ENCODE results near the gene MAPK6.
"Not testable (repeated sequence)": the region's sequence is repeated elsewhere in the genome, so short reads cannot be mapped to it uniquely, and the experiment has no call there.

MAPK6 gene

GRCh38 chr15:52018693-52019393, at the start of gene MAPK6:
Gene MAPK6, plus strand, starts transcription at chr15:52019219. Its CDS starts 27,242 bp downstream, at chr15:52046461.
- DNase-seq (ENCODE audit: low read depth) = peak; percentile 91

GRCh38 chr15:51969728-51970127, 49.3 kb upstream of the MAPK6 start:
- DNase-seq (ENCODE audit: low read depth) = no peak

GRCh38 chr15:51970132-51970817, 48.7 kb upstream of the MAPK6 start:
- no peak for DNase-seq (ENCODE audit: low read depth)

- no peak for DNase-seq (ENCODE audit: low read depth)
Measured at GRCh38 chr15:51971032-51971374, 48.0 kb upstream of the MAPK6 start.

DNA sequence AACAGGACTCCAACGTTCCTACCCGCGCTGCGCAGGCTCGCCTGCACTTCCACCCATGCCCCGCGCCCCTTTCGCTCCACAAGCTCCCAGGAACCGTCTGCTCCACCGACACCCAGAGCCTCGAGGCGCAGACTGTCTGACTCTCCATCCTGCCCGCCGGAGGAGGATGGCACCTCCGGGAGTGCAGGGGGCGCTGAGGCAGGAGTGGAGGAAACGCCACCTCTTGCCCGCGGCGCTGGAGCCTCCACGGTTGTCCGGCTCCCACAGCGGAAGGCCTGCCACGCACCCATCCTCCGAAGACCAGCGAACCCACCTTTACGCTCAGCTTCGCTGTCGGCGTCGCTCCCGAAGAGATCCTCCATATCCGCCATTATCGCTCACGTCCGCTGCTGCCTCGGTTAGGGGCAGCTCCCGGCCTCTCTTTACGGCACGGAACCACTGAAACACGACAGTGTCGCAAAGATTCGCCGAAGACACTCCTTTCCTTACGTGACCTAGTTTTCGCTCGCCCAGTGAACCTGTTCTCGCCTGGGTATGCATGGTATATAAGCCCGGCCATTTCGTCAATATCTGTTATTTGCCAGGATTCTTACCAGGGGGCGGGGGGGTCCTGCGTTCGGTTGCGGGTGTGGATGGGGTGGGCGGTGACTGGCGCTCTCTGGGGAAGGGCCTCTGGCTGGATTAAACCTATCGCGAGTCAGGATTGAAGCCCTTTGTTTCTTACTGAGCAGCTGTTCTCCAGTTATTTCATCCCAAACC, 47.5 kb upstream of the MAPK6 start, which contains the start of gene LEO1:
TSS of gene LEO1 (minus strand) at position 404 of the 759 bp plus-strand sequence. CDS start at position 371, 33 bp downstream.
- DNase-seq (ENCODE audit: low read depth) = peak; percentile 77

- no peak for DNase-seq (ENCODE audit: low read depth)
Measured at GRCh38 chr15:51973220-51973619, 45.8 kb upstream of the MAPK6 start.

DNA sequence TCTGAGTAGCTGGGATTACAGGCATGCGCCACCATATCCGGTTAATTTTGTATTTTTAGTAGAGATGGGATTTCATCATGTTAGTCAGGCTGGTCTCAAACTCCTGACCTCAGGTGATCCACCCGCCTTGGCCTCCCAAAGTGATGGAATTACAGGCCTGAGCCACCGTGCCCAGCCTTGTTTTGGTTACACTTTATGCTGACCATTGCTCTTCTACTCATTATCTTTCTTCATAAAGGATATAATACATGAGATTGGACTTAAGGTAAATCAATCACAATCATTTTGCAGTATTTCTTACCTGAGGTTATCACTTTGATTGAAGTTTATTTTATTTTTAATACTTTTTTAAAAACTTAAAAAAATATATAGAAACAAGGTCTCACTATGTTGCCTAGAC, 45.2 kb upstream of the MAPK6 start:
- no peak for DNase-seq (ENCODE audit: low read depth)

GRCh38 chr15:51982013-51982769, 36.8 kb upstream of the MAPK6 start:
- DNase-seq (ENCODE audit: low read depth) = peak; percentile 24

- DNase-seq (ENCODE audit: low read depth) = no peak
Measured at GRCh38 chr15:51982770-51983103, 36.3 kb upstream of the MAPK6 start.

- DNase-seq (ENCODE audit: low read depth) = no peak
Measured at GRCh38 chr15:51991141-51991540, 27.9 kb upstream of the MAPK6 start.

DNA sequence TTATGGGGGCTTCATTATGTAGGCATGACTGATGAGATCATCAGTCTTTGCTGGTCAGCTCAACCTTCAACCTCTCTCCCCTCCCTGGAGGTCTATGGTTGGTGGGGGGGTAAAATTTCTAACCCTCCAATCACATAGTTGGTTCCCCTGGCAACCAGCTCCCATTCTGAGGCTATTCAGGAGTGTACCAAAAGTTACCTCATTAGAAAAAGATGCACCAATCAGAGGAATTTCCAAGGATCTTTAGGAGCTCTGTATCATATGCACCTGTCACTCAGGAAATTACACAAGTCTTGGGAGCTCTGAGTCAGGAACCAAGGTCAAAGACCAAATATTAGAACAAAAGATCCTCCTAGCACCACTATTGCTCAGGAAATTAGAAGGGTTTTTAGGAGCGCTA, 26.1 kb upstream of the MAPK6 start:
- no peak for DNase-seq (ENCODE audit: low read depth)

- DNase-seq (ENCODE audit: low read depth) = no peak
Measured at GRCh38 chr15:52002351-52002750, 16.7 kb upstream of the MAPK6 start.

DNA sequence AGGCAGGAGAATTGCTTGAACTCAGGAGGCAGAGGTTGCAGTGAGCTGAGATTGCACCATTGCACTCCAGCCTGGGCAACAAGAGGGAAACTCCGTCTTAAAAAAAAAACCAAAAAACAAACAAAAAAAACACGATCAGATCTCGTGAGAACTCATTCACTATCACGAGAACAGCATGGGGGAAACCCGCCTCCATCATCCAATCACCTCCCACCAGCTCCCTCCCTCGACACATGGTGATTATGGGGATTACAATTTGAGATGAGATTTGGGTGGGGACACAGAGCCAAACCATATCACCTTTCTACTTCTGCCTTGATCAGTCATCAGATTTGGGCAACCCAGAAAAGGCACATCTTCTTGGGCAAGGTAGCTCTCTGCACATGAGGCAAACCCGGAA, 15.9 kb upstream of the MAPK6 start:
- DNase-seq (ENCODE audit: low read depth) = not testable (repeated sequence)

DNA sequence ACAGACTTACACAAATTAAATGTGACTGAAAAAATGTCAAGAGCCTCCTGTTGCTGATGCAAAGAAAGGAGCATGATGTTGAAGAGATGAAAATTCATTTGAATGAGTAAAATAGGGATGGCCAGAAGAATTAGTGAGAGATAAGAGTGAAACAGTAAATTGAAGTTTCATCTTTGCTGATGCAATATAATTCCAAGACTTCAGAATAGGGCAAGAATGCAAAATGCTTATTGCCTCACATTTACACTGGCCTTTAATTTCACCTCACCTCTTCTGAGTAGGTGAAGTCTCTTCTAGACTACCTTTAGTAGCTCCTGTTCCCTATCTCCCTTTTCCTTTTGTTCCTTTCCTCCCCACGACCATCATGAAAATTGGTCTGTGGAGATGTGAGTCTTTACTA, 15.3 kb upstream of the MAPK6 start:
- DNase-seq (ENCODE audit: low read depth) = no peak

DNA sequence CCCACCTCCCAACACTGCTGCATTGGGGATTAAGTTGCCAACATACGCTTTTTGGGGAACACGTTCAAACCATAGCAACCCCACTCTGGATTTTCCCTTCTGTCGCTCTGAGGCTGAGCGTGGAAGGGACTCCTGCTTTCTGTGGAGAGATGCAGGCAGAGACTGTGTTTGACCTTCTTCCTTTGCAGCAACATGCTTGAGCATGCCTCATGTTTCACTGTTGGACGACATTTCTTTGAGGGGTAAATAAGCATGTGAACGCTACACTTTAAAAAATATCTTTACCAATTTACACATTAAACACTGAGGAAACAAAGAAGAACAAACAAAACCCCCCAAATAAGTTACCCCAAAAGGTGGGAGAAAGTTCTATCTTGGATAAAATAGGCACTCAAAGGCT, 14.2 kb upstream of the MAPK6 start:
- DNase-seq (ENCODE audit: low read depth) = no peak

GRCh38 chr15:52005748-52006701, 13.0 kb upstream of the MAPK6 start:
- DNase-seq (ENCODE audit: low read depth) = no peak

DNA sequence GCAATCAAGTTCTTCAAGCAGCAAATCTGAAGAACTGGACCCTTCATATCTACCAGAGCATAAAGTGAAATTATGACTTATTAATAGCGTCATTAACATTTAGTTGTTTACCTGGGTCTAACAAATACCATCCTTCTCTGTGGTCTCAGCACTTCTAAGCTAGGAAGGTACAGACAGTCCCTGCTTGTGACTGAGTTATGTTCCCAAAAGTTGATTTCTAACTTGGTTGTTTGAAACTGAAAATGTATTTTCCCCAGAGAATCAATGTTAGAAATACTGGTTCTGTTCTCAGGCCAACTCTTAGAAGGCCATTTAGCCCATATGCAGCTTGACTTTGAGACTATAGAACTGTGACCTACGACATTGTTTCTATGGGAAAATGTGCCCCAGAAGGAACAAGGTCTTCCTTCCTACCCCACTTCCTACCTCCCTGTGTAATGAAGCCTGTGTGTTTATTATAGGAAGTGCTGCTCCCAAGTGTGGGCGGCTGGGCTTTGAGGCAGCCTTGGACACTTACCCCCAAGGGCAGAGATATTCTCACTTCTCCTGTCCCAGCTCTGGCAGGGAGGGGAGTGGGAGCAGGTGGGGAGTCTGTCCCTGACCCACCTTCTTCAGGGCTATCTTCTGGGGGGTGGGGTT, 12.2 kb upstream of the MAPK6 start:
- no peak for DNase-seq (ENCODE audit: low read depth)

- no peak for DNase-seq (ENCODE audit: low read depth)
Measured at GRCh38 chr15:52008359-52008697, 10.7 kb upstream of the MAPK6 start.

GRCh38 chr15:52008698-52009434, 10.2 kb upstream of the MAPK6 start:
- no peak for DNase-seq (ENCODE audit: low read depth)
